DND-41 (cell line): ENCODE measurements around the gene DHX29.

Experiments used
- ATAC-seq: fragments of 200-7000 bp; cut with Tn5 transposase; 3 replicates; pipeline ENCODE4 v1.9.1; 2021; ENCODE audit warnings: low read depth; ENCODE audit not compliant: insufficient read depth
- DNase-seq: peaks from one replicate; pipeline ENCODE4 v3.0.0-alpha.2; 2020
- H2AFZ ChIP-seq: 2 replicates; pipeline ENCODE4 v1.6.0; 2012; ENCODE audit warnings: low read depth, low read length
- H3K27ac ChIP-seq: 2 replicates; pipeline ENCODE4 v1.5.1; 2012; ENCODE audit warnings: low read length, inconsistent platforms
- H3K27me3 ChIP-seq: fragments of 200-600 bp; sonication (generic); 2 replicates; pipeline ENCODE4 v1.6.0; 2012; ENCODE audit warnings: low read length, mild to moderate bottlenecking, inconsistent platforms; ENCODE audit not compliant: insufficient read depth, poor library complexity
- H3K36me3 ChIP-seq: 2 replicates; pipeline ENCODE4 v1.5.1; 2012; ENCODE audit warnings: low read length, inconsistent platforms; ENCODE audit not compliant: insufficient read depth
- H3K4me1 ChIP-seq: 2 replicates; pipeline ENCODE4 v1.5.1; 2012; ENCODE audit warnings: mild to moderate bottlenecking, low read length; ENCODE audit not compliant: insufficient read depth
- H3K4me2 ChIP-seq: 2 replicates; pipeline ENCODE4 v1.6.0; 2012; ENCODE audit warnings: mild to moderate bottlenecking, moderate library complexity, low read length, inconsistent platforms; ENCODE audit not compliant: insufficient read depth
- H3K4me3 ChIP-seq, 2 experiments: fragments of 200-600 bp in 1 of 2; shearing (Covaris generic) in 1 of 2; 2 replicates each; pipeline ENCODE4 v1.5.1; 2012 to 2016; ENCODE audit warnings: inconsistent platforms in 2 of 2, low read length in 2 of 2, mild to moderate bottlenecking in 2 of 2, low read depth in 1 of 2, moderate library complexity in 1 of 2
- H3K79me2 ChIP-seq: 2 replicates; pipeline ENCODE4 v1.6.0; 2012; ENCODE audit warnings: low read length, inconsistent platforms; ENCODE audit not compliant: insufficient read depth
- H3K9ac ChIP-seq: 2 replicates; pipeline ENCODE4 v1.6.0; 2012; ENCODE audit warnings: low read depth, mild to moderate bottlenecking, inconsistent platforms, low read length, moderate library complexity
- H3K9me3 ChIP-seq: 2 replicates; pipeline ENCODE4 v1.5.1; 2012; ENCODE audit warnings: low read length, moderate library complexity, mild to moderate bottlenecking, inconsistent platforms; ENCODE audit not compliant: insufficient read depth, severe bottlenecking
- H4K20me1 ChIP-seq: 2 replicates; pipeline ENCODE4 v1.6.0; 2012; ENCODE audit warnings: low read length; ENCODE audit not compliant: insufficient read depth
- EZH2 ChIP-seq: IDR thresholded peaks from 3 replicates; pipeline ENCODE4 v1.6.1; 2012; ENCODE audit warnings: borderline replicate concordance, low read depth, mild to moderate bottlenecking, moderate library complexity, low read length, inconsistent platforms; ENCODE audit not compliant: severe bottlenecking
- TF ChIP-seq, protein P1 (sequence below): IDR thresholded peaks from 2 replicates; pipeline ENCODE4 v1.5.1; 2012; ENCODE audit warnings: borderline replicate concordance, low read length, moderate library complexity, mild to moderate bottlenecking; ENCODE audit not compliant: poor library complexity, severe bottlenecking; ENCODE audit errors: extremely low read depth

Gene DHX29

DNA sequence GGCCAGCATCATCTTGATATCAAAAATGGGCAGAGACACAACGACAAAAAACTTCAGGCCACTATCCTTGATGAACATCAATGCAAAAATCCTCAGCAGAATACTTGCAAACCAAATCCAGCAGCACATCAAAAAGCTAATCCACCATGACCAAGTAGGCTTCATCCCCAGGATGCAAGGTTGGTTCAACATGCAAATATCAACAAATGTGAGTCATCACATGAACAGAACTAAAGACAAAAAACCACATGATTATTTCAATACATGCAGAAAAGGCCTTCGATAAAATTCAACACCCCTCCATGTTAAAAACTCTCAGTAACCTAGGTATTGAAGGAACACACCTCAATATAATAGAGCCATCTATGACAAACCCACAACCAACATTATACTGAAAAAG lies 8.8 kb upstream of the DHX29 start:
- Histone ChIP-seq H3K27ac (no peak overlapping the region), H3K9ac (no peak overlapping the region), H3K79me2 (peaks cover 100% of the 10 kb centered on the region), H3K27me3 (no peaks in the 10 kb centered on the region), H4K20me1 (peaks cover 29% of the 10 kb centered on the region; the same call in 1 of the 2 replicates), H3K9me3 (no peaks in the 10 kb centered on the region), H3K4me2 (no peak overlapping the region), H3K4me1 (peaks cover 29% of the 10 kb centered on the region), H3K36me3 (peaks cover 14% of the 10 kb centered on the region), H2AFZ (no peak overlapping the region), H3K4me3 (no peak overlapping the region)
- no peak for DNase-seq
- TF ChIP-seq, protein P1, sequence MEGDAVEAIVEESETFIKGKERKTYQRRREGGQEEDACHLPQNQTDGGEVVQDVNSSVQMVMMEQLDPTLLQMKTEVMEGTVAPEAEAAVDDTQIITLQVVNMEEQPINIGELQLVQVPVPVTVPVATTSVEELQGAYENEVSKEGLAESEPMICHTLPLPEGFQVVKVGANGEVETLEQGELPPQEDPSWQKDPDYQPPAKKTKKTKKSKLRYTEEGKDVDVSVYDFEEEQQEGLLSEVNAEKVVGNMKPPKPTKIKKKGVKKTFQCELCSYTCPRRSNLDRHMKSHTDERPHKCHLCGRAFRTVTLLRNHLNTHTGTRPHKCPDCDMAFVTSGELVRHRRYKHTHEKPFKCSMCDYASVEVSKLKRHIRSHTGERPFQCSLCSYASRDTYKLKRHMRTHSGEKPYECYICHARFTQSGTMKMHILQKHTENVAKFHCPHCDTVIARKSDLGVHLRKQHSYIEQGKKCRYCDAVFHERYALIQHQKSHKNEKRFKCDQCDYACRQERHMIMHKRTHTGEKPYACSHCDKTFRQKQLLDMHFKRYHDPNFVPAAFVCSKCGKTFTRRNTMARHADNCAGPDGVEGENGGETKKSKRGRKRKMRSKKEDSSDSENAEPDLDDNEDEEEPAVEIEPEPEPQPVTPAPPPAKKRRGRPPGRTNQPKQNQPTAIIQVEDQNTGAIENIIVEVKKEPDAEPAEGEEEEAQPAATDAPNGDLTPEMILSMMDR, result no peak
- TF ChIP-seq EZH2, result no peak
- no peak for ATAC-seq

GRCh38 chr5:55313870-55314617 lies 6.5 kb upstream of the DHX29 start:
- H3K36me3 ChIP-seq, result peaks cover 23% of the 10 kb centered on the region
- TF ChIP-seq, protein P1, result no peak
- no peak for TF ChIP-seq EZH2
- no peak overlapping the region for H2AFZ ChIP-seq
- ATAC-seq (no peak), DNase-seq (no peak)
- peaks cover 100% of the 10 kb centered on the region for H3K79me2 ChIP-seq
- peaks cover 52% of the 10 kb centered on the region for H3K4me1 ChIP-seq
- H4K20me1 ChIP-seq, result peaks cover 28% of the 10 kb centered on the region; the same call in 1 of the 2 replicates
- no peak overlapping the region for H3K9ac ChIP-seq
- no peak overlapping the region for H3K4me3 ChIP-seq
- peak overlapping the region; percentile 56 for H3K27ac ChIP-seq
- H3K9me3 ChIP-seq, result no peaks in the 10 kb centered on the region
- no peaks in the 10 kb centered on the region for H3K27me3 ChIP-seq
- H3K4me2 ChIP-seq, result peak overlapping the region; percentile 9; the same call in 1 of the 2 replicates

DNA sequence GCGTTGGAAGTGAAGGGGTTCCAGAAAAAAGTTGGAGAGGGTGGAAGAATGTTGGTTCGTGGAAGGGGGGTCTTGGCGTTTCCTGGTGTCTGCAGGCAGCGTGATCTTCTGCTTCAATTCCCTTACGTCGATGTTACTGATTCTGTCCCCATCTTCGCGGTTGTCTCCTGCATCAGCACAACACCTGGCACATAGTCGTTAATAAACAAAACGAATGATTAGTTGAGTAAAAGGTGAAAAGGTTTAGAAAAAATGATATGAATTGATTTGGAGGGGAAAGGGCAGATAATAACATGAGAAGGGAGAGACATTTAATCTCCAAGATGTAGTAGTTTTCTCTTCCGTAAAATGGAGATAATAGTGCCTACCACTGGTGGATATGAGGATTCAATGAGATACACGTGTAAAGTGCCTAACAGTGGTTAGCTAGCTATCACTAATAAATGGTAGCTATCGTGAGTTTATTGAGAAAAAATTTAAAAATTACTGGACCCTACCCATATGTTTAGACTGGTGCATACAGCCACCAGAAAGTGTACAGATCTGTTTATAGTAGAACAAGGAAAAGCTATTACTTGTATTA lies 851 bp upstream of the DHX29 start:
- ATAC-seq (peak; percentile 25; the same call in 2 of the 3 replicates), DNase-seq (peak; percentile 26)
- H3K9ac ChIP-seq, result peak overlapping the region; percentile 96
- H3K27ac ChIP-seq, result peak overlapping the region; percentile 96
- H3K4me1 ChIP-seq, result peaks cover 70% of the 10 kb centered on the region
- H3K27me3 ChIP-seq, result no peaks in the 10 kb centered on the region
- H3K36me3 ChIP-seq, result peaks cover 17% of the 10 kb centered on the region
- H3K4me3 ChIP-seq, result peak overlapping the region; percentile 88 to 94
- H3K4me2 ChIP-seq, result peak overlapping the region; percentile 92
- H4K20me1 ChIP-seq, result peaks cover 16% of the 10 kb centered on the region; the same call in 1 of the 2 replicates
- H2AFZ ChIP-seq, result peak overlapping the region; percentile 99
- peaks cover 99% of the 10 kb centered on the region for H3K79me2 ChIP-seq
- no peak for TF ChIP-seq EZH2
- TF ChIP-seq, protein P1, result peak; percentile 35
- no peaks in the 10 kb centered on the region for H3K9me3 ChIP-seq
